Measurements from ENCODE around the gene ARHGEF7.

The ARHGEF7 gene

GRCh38 chr13:111298214-111298975 is 183.3 kb downstream of the ARHGEF7 start:
- H3K4me3 ChIP-seq (ENCODE audit: low read depth, low read length): no peak overlapping the region
- H3K27ac ChIP-seq: no peak overlapping the region
- no peaks in the 10 kb centered on the region for H3K9me3 ChIP-seq (ENCODE audit: severe bottlenecking)
- H3K27me3 ChIP-seq (ENCODE audit: insufficient read depth, low read depth, severe bottlenecking): no peaks in the 10 kb centered on the region
- DNase-seq: no peak
- no peak for TF ChIP-seq CTCF (IDR thresholded peaks at IDR 0.05; ENCODE audit: low read depth, low read length)
- peaks cover 38% of the 10 kb centered on the region for H3K36me3 ChIP-seq

DNA sequence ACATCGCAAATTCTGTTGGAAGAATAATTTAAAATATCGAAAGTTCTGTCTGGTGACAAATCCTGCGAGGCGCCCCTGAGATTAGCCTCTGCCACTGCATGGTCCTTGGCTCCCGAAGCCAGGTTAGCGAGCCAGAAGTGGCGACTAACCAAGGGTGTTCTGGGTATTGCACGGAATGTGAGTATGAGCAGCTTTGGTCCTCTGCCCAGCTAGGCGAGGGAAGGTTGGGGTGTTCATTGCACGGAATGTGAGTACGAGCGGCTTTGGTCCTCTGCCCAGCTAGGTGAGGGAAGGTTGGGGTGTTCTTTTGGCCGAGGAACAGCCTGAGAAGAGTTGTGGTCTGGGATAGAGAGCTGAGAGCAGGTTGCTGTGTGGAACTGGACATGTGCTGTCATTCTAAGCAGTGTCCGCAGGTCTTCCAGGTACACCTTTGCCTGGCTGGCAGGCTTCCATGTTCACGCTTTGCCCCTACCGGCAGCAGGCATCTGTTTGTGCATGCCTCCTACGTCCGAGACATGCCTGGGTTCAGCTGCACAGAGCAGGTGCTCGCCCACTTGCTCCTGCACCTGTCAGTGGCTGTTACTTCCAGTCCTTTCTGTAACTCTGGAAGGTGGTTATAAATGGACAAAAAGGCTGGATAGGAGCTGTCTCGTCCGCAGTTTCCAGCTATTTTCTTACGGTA is 187.1 kb downstream of the ARHGEF7 start:
- DNase-seq: no peak
- H3K27ac ChIP-seq: no peak overlapping the region
- H3K27me3 ChIP-seq (ENCODE audit: insufficient read depth, low read depth, severe bottlenecking): no peaks in the 10 kb centered on the region
- no peak overlapping the region for H3K4me3 ChIP-seq (ENCODE audit: low read depth, low read length)
- H3K9me3 ChIP-seq (ENCODE audit: severe bottlenecking): no peaks in the 10 kb centered on the region
- peaks cover 56% of the 10 kb centered on the region for H3K36me3 ChIP-seq
- no peak for TF ChIP-seq CTCF (IDR thresholded peaks at IDR 0.05; ENCODE audit: low read depth, low read length)

GRCh38 chr13:111303559-111303958 is 188.4 kb downstream of the ARHGEF7 start:
- Histone ChIP-seq H3K36me3 (peaks cover 55% of the 10 kb centered on the region), H3K9me3 (ENCODE audit: severe bottlenecking) (peaks cover under 1% of the 10 kb centered on the region), H3K4me3 (ENCODE audit: low read depth, low read length) (no peak overlapping the region), H3K27ac (no peak overlapping the region), H3K27me3 (ENCODE audit: insufficient read depth, low read depth, severe bottlenecking) (no peaks in the 10 kb centered on the region)
- no peak for TF ChIP-seq CTCF (IDR thresholded peaks at IDR 0.05; ENCODE audit: low read depth, low read length)
- DNase-seq: no peak

- peaks cover 2% of the 10 kb centered on the region for H3K9me3 ChIP-seq (ENCODE audit: severe bottlenecking)
- H3K4me3 ChIP-seq (ENCODE audit: low read depth, low read length): no peak overlapping the region
- no peak for DNase-seq
- TF ChIP-seq CTCF (IDR thresholded peaks at IDR 0.05; ENCODE audit: low read depth, low read length): no peak
- H3K27ac ChIP-seq: no peak overlapping the region
- H3K27me3 ChIP-seq (ENCODE audit: insufficient read depth, low read depth, severe bottlenecking): no peaks in the 10 kb centered on the region
- peaks cover 55% of the 10 kb centered on the region for H3K36me3 ChIP-seq
Observed at GRCh38 chr13:111304041-111304544, 189.0 kb downstream of the ARHGEF7 start.

DNA sequence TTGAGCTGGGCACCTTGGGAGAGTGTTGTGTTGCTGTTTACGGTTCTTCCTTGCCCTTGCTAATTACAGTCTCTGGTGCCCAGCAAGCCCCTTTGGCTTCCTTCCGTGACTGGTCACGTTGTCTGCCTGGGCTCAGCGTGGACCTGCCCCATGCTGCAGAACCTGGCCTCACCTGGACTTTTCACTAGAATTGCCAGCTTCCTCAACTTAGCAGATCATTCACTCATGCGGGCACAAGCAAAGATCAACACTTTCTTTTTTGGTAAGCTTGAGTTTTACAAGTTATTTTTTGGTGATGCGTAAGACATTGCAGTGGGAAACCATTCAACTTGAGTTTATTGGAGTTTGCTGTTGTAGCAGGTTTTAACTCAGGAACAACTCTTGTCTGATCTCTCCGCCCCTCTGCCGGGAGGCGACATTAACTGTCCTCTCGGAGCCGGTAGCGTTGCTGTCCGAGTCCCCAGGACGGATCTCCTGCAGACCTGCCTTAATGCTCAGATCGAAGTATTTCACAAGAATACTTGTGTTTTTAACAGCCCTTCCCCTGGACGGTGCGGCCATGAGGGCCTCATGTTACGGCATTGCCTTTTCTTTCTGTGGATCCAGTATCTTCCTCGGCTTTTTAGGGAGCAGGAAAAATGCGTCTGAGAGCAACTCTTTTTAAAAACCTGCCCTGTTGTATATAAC is 189.6 kb downstream of the ARHGEF7 start:
- no peak for TF ChIP-seq CTCF (IDR thresholded peaks at IDR 0.05; ENCODE audit: low read depth, low read length)
- DNase-seq: no peak
- H3K36me3 ChIP-seq: peaks cover 55% of the 10 kb centered on the region

More for the DNA sequence above, 189.6 kb downstream of the ARHGEF7 start:
- Histone ChIP-seq H3K27me3 (ENCODE audit: insufficient read depth, low read depth, severe bottlenecking) (no peaks in the 10 kb centered on the region), H3K27ac (no peak overlapping the region), H3K4me3 (ENCODE audit: low read depth, low read length) (no peak overlapping the region), H3K9me3 (ENCODE audit: severe bottlenecking) (peaks cover 2% of the 10 kb centered on the region)

All from WERI-Rb-1 (cell line).